Astrocyte (in vitro differentiated cells and primary cell): ENCODE measurements around the gene FAM83F. TPM values are rescaled to one million over a fixed set of nuclear protein-coding genes. Genes with fewer than 3 reads are reported as not detected.

Experiments used
- DNase-seq: peaks from one replicate; pipeline ENCODE4 v3.0.0-alpha.2; 2010; ENCODE audit warnings: low read depth
- FAIRE-seq: peaks from 2 replicates; lab custom pipeline; 2011; peaks lifted over from hg19 to GRCh38; lab: Jason Lieb, UNC
- H2AFZ ChIP-seq: 2 replicates; pipeline ENCODE4 v1.6.0; 2012; ENCODE audit warnings: low read depth, low read length, inconsistent platforms
- H3K27ac ChIP-seq: 2 replicates; pipeline ENCODE4 v1.5.1; 2011; ENCODE audit warnings: low read depth, low read length, inconsistent platforms
- H3K27me3 ChIP-seq: 2 replicates; pipeline ENCODE4 v1.6.0; 2011; ENCODE audit warnings: low read length, inconsistent platforms; ENCODE audit not compliant: insufficient read depth
- H3K36me3 ChIP-seq: 2 replicates; pipeline ENCODE4 v1.5.1; 2011; ENCODE audit warnings: low read length, inconsistent platforms; ENCODE audit not compliant: insufficient read depth
- H3K4me1 ChIP-seq: 2 replicates; pipeline ENCODE4 v1.5.1; 2011; ENCODE audit warnings: low read length, inconsistent platforms; ENCODE audit not compliant: insufficient read depth
- H3K4me2 ChIP-seq: 2 replicates; pipeline ENCODE4 v1.6.0; 2012; ENCODE audit warnings: low read length, inconsistent platforms
- H3K4me3 ChIP-seq: 2 replicates; pipeline ENCODE4 v1.5.1; 2011; ENCODE audit warnings: low read depth, mild to moderate bottlenecking, low read length, inconsistent platforms; ENCODE audit not compliant: insufficient read depth
- H3K79me2 ChIP-seq: 2 replicates; pipeline ENCODE4 v1.6.0; 2012; ENCODE audit warnings: mild to moderate bottlenecking, low read length, inconsistent platforms; ENCODE audit not compliant: insufficient read depth
- H3K9ac ChIP-seq: 2 replicates; pipeline ENCODE4 v1.6.0; 2012; ENCODE audit warnings: mild to moderate bottlenecking, low read length, inconsistent platforms
- H3K9me3 ChIP-seq: 2 replicates; pipeline ENCODE4 v1.5.1; 2012; ENCODE audit warnings: low read depth, mild to moderate bottlenecking, low read length, inconsistent platforms; ENCODE audit not compliant: insufficient read depth
- H4K20me1 ChIP-seq: 2 replicates; pipeline ENCODE4 v1.6.0; 2012; ENCODE audit warnings: low read length, inconsistent platforms; ENCODE audit not compliant: insufficient read depth
- H3K27ac Mint-ChIP-seq: one replicate; pipeline ENCODE4 v1.8.0; 2021; ENCODE audit warnings: mild to moderate bottlenecking, mixed read lengths; ENCODE audit not compliant: unreplicated experiment
- H3K27me3 Mint-ChIP-seq: one replicate; pipeline ENCODE4 v1.8.0; 2021; ENCODE audit warnings: low read depth, mixed read lengths; ENCODE audit not compliant: unreplicated experiment
- H3K36me3 Mint-ChIP-seq: one replicate; pipeline ENCODE4 v1.8.0; 2021; ENCODE audit warnings: low read depth, mixed read lengths; ENCODE audit not compliant: unreplicated experiment
- H3K4me1 Mint-ChIP-seq: one replicate; pipeline ENCODE4 v1.8.0; 2021; ENCODE audit warnings: low read depth, mixed read lengths; ENCODE audit not compliant: unreplicated experiment
- H3K4me3 Mint-ChIP-seq: one replicate; pipeline ENCODE4 v1.8.0; 2021; ENCODE audit warnings: mild to moderate bottlenecking, moderate library complexity, mixed read lengths; ENCODE audit not compliant: unreplicated experiment
- H3K9me3 Mint-ChIP-seq: one replicate; pipeline ENCODE4 v1.8.0; 2021; ENCODE audit warnings: mild to moderate bottlenecking, mixed read lengths; ENCODE audit not compliant: unreplicated experiment
- EZH2 ChIP-seq: IDR thresholded peaks from 2 replicates; pipeline ENCODE4 v1.6.1; 2012; ENCODE audit warnings: mild to moderate bottlenecking, low read length, inconsistent platforms; ENCODE audit not compliant: insufficient read depth
- total RNA-seq: library from RNA; stranded (reverse); gene quantifications from 2 replicates; pipeline ENCODE4 v1.2.1, GENCODE V29; 2021
- TF ChIP-seq, protein P1 (sequence below): IDR thresholded peaks from 2 replicates; pipeline ENCODE4 v1.5.1; 2011; ENCODE audit warnings: low read depth, mild to moderate bottlenecking, inconsistent platforms, low read length, moderate library complexity; ENCODE audit not compliant: insufficient read depth

Gene FAM83F
- total RNA-seq, 1 donor from 2014 or later = 0.79 TPM

DNA sequence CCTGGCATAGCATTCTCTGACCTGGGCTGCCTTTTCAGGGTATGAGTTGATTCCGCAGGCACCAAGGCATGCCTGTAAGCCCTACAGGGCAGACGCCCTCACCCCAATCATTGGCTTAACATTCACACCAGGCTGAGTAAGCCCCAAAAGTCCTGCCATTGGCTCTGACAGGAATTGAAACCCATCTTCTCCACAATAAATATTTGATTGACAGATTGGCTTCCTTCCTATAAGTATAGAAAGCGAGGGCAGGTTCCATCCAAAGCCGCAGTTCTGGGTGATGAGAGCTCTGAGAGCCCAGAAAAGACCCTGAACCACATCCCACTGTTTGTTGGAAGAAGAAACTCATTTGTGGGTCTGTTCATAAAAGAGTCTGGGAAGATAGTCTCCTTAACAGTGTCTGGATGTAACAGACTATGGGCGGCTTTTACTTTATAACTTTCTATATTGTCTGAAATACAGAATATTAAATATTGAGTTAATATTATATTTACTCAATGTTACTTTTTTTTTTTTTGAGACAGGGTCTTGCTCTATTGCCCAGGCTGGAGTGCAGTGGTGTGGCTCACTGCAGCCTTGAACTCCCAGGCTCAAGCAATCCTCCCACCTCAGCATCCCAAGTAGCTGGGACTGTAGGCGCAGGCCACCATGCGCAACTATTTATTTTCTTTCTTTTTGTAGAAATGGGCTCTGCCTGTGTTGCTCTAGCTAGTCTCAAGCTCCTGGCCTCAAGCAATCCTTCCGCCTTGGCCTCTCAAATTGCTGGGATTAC is 46.8 kb downstream of the FAM83F start:
- Histone ChIP-seq H3K9ac (no peak overlapping the region), H3K9me3 (no peaks in the 10 kb centered on the region), H2AFZ (peak overlapping the region; percentile 5), H3K79me2 (no peaks in the 10 kb centered on the region), H3K4me2 (no peak overlapping the region), H3K36me3 (no peaks in the 10 kb centered on the region), H3K4me3 (no peak overlapping the region), H4K20me1 (no peaks in the 10 kb centered on the region), H3K27me3 (peaks cover 38% of the 10 kb centered on the region), H3K27ac (no peak overlapping the region), H3K4me1 (peaks cover 6% of the 10 kb centered on the region)
- peaks cover 2% of the 10 kb centered on the region for H3K36me3 Mint-ChIP-seq
- DNase-seq (no peak), FAIRE-seq (no peak)
- H3K4me1 Mint-ChIP-seq = peaks cover 8% of the 10 kb centered on the region
- H3K27me3 Mint-ChIP-seq = peaks cover 17% of the 10 kb centered on the region
- H3K9me3 Mint-ChIP-seq = no peaks in the 10 kb centered on the region
- TF ChIP-seq EZH2 = no peak
- TF ChIP-seq, protein P1, sequence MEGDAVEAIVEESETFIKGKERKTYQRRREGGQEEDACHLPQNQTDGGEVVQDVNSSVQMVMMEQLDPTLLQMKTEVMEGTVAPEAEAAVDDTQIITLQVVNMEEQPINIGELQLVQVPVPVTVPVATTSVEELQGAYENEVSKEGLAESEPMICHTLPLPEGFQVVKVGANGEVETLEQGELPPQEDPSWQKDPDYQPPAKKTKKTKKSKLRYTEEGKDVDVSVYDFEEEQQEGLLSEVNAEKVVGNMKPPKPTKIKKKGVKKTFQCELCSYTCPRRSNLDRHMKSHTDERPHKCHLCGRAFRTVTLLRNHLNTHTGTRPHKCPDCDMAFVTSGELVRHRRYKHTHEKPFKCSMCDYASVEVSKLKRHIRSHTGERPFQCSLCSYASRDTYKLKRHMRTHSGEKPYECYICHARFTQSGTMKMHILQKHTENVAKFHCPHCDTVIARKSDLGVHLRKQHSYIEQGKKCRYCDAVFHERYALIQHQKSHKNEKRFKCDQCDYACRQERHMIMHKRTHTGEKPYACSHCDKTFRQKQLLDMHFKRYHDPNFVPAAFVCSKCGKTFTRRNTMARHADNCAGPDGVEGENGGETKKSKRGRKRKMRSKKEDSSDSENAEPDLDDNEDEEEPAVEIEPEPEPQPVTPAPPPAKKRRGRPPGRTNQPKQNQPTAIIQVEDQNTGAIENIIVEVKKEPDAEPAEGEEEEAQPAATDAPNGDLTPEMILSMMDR = no peak
- no peak overlapping the region for H3K4me3 Mint-ChIP-seq
- no peak overlapping the region for H3K27ac Mint-ChIP-seq

DNA sequence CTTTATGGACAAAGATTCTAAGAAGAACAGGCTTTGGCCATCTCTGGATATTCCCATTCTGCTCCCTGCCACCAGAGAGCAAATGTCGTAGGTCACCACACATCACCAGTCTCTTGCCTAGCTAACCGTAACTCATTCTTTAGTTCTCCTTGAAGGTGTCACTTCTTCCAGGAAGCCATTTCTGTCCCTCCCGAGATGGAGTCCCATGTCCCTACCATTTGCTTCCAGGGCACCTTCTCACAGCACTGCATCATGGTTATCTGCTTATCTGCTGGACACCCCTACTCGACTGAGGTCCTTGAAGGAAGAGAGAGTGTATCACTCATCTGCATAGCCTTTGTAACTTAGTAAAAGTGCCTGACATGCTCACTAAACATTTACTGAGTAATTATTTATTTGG is 47.6 kb downstream of the FAM83F start:
- Histone ChIP-seq H2AFZ (no peak overlapping the region), H3K9me3 (no peaks in the 10 kb centered on the region), H4K20me1 (no peaks in the 10 kb centered on the region), H3K27ac (no peak overlapping the region), H3K27me3 (peaks cover 38% of the 10 kb centered on the region), H3K4me3 (no peak overlapping the region), H3K36me3 (no peaks in the 10 kb centered on the region), H3K79me2 (no peaks in the 10 kb centered on the region), H3K4me1 (peaks cover 6% of the 10 kb centered on the region), H3K9ac (no peak overlapping the region), H3K4me2 (no peak overlapping the region)
- TF ChIP-seq EZH2 = no peak
- TF ChIP-seq, protein P1 = no peak
- H3K4me1 Mint-ChIP-seq = peaks cover 8% of the 10 kb centered on the region
- no peaks in the 10 kb centered on the region for H3K9me3 Mint-ChIP-seq
- FAIRE-seq = no peak
- peaks cover 17% of the 10 kb centered on the region for H3K27me3 Mint-ChIP-seq
- no peak overlapping the region for H3K27ac Mint-ChIP-seq
- no peak for DNase-seq
- peaks cover 2% of the 10 kb centered on the region for H3K36me3 Mint-ChIP-seq
- H3K4me3 Mint-ChIP-seq = no peak overlapping the region

DNA sequence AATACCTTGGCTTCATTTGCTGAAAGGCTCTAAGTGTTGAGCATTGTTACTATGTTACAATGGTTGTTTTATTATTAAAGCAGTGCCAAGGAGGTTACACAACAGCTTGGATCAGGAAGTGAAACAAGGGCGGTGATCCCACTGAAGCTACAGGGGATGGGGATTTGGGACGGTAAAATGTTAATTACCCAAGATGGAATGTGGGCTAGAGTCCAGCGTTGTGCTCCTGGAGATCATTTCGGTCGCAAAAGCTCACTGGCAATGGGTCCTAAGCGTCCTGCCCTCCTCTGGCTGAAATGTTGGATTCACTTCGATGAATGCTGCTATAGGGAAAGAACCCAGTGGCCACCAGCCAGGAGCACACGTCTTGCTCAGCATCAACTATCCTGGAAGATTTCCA is 48.3 kb downstream of the FAM83F start:
- Histone ChIP-seq H3K27me3 (peaks cover 35% of the 10 kb centered on the region), H3K9me3 (no peaks in the 10 kb centered on the region), H3K79me2 (no peaks in the 10 kb centered on the region), H3K36me3 (no peaks in the 10 kb centered on the region), H3K4me1 (peaks cover 6% of the 10 kb centered on the region), H3K27ac (no peak overlapping the region), H4K20me1 (no peaks in the 10 kb centered on the region), H2AFZ (no peak overlapping the region), H3K9ac (no peak overlapping the region), H3K4me3 (no peak overlapping the region), H3K4me2 (peak overlapping the region; percentile 85)
- Mint-ChIP-seq H3K27me3 (peaks cover 14% of the 10 kb centered on the region), H3K27ac (peak overlapping the region; percentile 8), H3K9me3 (no peaks in the 10 kb centered on the region), H3K4me3 (no peak overlapping the region), H3K36me3 (peaks cover 2% of the 10 kb centered on the region), H3K4me1 (peaks cover 8% of the 10 kb centered on the region)
- DNase-seq = no peak
- no peak for TF ChIP-seq EZH2
- TF ChIP-seq, protein P1 = no peak
- FAIRE-seq = no peak
